ENCODE data around the gene ATRAID. TPM values are rescaled to one million over a fixed set of nuclear protein-coding genes. Genes with fewer than 3 reads are reported as not detected.
A peak's percentile ranks its signal among the peaks of the same experiment; 100 is the strongest.

ATRAID gene
- total and polyA plus RNA-seq, 10 of the 15 experiments (the other 5 are each of a cell fraction or from before 2014, with no cell fraction given), result 65.6 to 180 (median 120) TPM

DNA sequence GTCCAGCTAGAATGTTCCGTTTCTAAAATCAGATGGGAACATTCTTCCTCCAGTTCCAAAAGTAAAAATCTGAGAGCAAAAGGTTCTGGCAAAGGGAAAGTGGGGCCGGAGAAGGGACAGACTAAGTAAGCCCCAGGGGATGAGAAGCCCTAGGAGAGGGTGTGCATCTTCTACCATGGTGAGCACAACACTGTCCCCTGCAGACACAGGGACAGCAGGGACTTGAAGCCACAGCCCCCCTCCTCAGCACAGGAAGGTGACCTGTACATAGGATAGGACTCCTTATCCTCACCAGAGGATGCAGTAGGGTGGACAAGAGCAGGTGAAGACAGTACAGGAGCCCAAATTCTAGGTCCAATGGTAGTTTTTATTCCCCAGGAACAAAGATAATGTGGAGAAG lies 12.6 kb upstream of the ATRAID start:
- WGBS (ENCODE audit: insufficient coverage, insufficient replicate concordance, low lambda C conversion rate, missing lambda C conversion rate), result 72% methylated on average over 2 of the region's 2 CpGs
- SMC1A ChIA-PET (ENCODE audit: uncharacterized antibody, unreplicated experiment), result no interaction called here
- H3K27me3 ChIP-seq (replicated peaks in 1 of 2; ENCODE audit: control insufficient read depth in 2 of 2, insufficient read depth in 2 of 2, low read length in 1 of 2), result no peaks in the 10 kb centered on the region
- no TSS peak for BruUV-seq (replicated peaks)
- no peak overlapping the region for H3K9ac ChIP-seq (ENCODE audit: control insufficient read depth, insufficient read depth, low read length)
- H3K36me3 ChIP-seq (ENCODE audit: control insufficient read depth in 2 of 2, insufficient read depth in 2 of 2, low read length in 1 of 2), result peaks cover 13 to 15% of the 10 kb centered on the region in 2 experiments
- no peak overlapping the region for H3K4me2 ChIP-seq (ENCODE audit: control insufficient read depth, insufficient read depth)
- CTCF ChIA-PET, result interaction anchor here (0.9 kb wide), 1 partner anchor 30 kb away, joined by 3 read pairs; no protein-coding TSS in a partner anchor
- H2AFZ ChIP-seq (ENCODE audit: control insufficient read depth, low read depth, low read length), result no peak overlapping the region
- ATAC-seq (no peak), DNase-seq (ENCODE audit: low read depth, low spot score) (no peak), FAIRE-seq (no peak)
- H3K79me2 ChIP-seq (ENCODE audit: control insufficient read depth, insufficient read depth, low read length), result no peaks in the 10 kb centered on the region
- RAD21 ChIA-PET (ENCODE audit: unreplicated experiment), result no interaction called here
- no peaks in the 10 kb centered on the region for H4K20me1 ChIP-seq (ENCODE audit: control insufficient read depth, insufficient read depth)
- no peak for TF ChIP-seq NR2C1 (IDR thresholded peaks at IDR 0.05)
- TF ChIP-seq, protein P1, sequence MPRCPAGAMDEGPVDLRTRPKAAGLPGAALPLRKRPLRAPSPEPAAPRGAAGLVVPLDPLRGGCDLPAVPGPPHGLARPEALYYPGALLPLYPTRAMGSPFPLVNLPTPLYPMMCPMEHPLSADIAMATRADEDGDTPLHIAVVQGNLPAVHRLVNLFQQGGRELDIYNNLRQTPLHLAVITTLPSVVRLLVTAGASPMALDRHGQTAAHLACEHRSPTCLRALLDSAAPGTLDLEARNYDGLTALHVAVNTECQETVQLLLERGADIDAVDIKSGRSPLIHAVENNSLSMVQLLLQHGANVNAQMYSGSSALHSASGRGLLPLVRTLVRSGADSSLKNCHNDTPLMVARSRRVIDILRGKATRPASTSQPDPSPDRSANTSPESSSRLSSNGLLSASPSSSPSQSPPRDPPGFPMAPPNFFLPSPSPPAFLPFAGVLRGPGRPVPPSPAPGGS (IDR thresholded peaks at IDR 0.05; ENCODE audit: borderline replicate concordance, insufficient read depth, low read depth, low read length, poor library complexity, severe bottlenecking), result no peak
- no peak for TF ChIP-seq JUND (IDR thresholded peaks at IDR 0.05; ENCODE audit: low read depth, low read length)
- no peak overlapping the region for H3K4me3 ChIP-seq
- no peak overlapping the region for H3K27ac ChIP-seq (ENCODE audit: control insufficient read depth, insufficient read depth)
- intact Hi-C loops (cut with micrococcal nuclease; ENCODE audit: unreplicated experiment) (no loop called here), in situ Hi-C loops (cut with MboI) (loop anchor here (5.0 kb wide), 1 partner anchor 232 kb away; no protein-coding TSS in a partner anchor)
- no peaks in the 10 kb centered on the region for H3K9me3 ChIP-seq (replicated peaks; ENCODE audit: control insufficient read depth, insufficient read depth, low read length)
- H3K4me1 ChIP-seq (ENCODE audit: control insufficient read depth, insufficient read depth, low read length), result no peaks in the 10 kb centered on the region
- POLR2A ChIA-PET, result no interaction called here

DNA sequence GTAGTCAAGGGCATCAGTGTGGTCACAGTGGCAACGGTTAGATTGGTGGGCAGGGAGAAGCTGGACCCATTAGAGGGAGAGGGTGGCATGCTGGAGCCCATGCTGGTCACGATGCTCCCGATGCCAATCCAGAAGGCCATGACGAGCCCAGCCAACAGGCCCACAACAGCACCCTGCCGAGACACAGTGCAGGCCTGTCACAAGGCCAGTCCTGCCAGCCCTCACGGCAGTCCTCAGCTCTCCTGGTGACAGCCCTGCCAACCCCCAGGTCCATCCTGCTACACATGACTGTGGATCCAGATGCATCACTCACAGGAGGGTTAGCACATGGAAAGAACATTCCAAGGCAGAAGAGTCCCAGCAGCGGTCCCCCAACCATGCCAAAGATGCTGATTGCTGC lies 10.2 kb upstream of the ATRAID start:
- WGBS (ENCODE audit: insufficient coverage, insufficient replicate concordance, low lambda C conversion rate, missing lambda C conversion rate), result 90% methylated on average over 7 of the region's 7 CpGs
- ChIA-PET CTCF (no interaction called here), POLR2A (no interaction called here), RAD21 (ENCODE audit: unreplicated experiment) (no interaction called here), SMC1A (ENCODE audit: uncharacterized antibody, unreplicated experiment) (no interaction called here)
- in situ Hi-C loops (cut with MboI), result no loop called here
- Histone ChIP-seq H3K9me3 (replicated peaks; ENCODE audit: control insufficient read depth, insufficient read depth, low read length) (no peaks in the 10 kb centered on the region), H2AFZ (ENCODE audit: control insufficient read depth, low read depth, low read length) (no peak overlapping the region), H3K4me1 (ENCODE audit: control insufficient read depth, insufficient read depth, low read length) (no peaks in the 10 kb centered on the region), H3K27ac (ENCODE audit: control insufficient read depth, insufficient read depth) (no peak overlapping the region), H3K9ac (ENCODE audit: control insufficient read depth, insufficient read depth, low read length) (no peak overlapping the region), H3K79me2 (ENCODE audit: control insufficient read depth, insufficient read depth, low read length) (peaks cover 2% of the 10 kb centered on the region; the same call in 1 of the 2 replicates), H3K27me3 (replicated peaks in 1 of 2; ENCODE audit: control insufficient read depth in 2 of 2, insufficient read depth in 2 of 2, low read length in 1 of 2) (no peaks in the 10 kb centered on the region), H3K4me3 (no peak overlapping the region), H3K36me3 (ENCODE audit: control insufficient read depth in 2 of 2, insufficient read depth in 2 of 2, low read length in 1 of 2) (peaks cover 15 to 25% of the 10 kb centered on the region in 2 experiments), H3K4me2 (ENCODE audit: control insufficient read depth, insufficient read depth) (no peak overlapping the region), H4K20me1 (ENCODE audit: control insufficient read depth, insufficient read depth) (no peaks in the 10 kb centered on the region)
- DNase-seq (ENCODE audit: low read depth, low spot score), result no peak
- ATAC-seq, result no peak
- TF ChIP-seq POLR2AphosphoS5 (IDR thresholded peaks at IDR 0.05; ENCODE audit: low read length) (0 out of 2 replicates have a peak, but pooled peaks have one; percentile 14), HDAC2 (IDR thresholded peaks at IDR 0.05) (no peak), EZH2 (IDR thresholded peaks at IDR 0.05; ENCODE audit: borderline replicate concordance, control insufficient read depth, low read depth, low read length) (no peak), RUNX3 (IDR thresholded peaks at IDR 0.05; ENCODE audit: low read length) (no peak), SPI1 (IDR thresholded peaks at IDR 0.05; ENCODE audit: borderline replicate concordance, insufficient read depth, low read depth, low read length) (no peak), SUZ12 (IDR thresholded peaks at IDR 0.05; ENCODE audit: unreplicated experiment) (no peak), ATF2 (IDR thresholded peaks at IDR 0.05; ENCODE audit: low read length) (no peak)
- BruUV-seq (replicated peaks), result no TSS peak
- intact Hi-C loops (cut with micrococcal nuclease; ENCODE audit: unreplicated experiment), result no loop called here
- FAIRE-seq, result no peak

Data from GM12878 (cell line).